Suppressor macrophage treated with lipopolysaccharide for 4 hours (primary cell): Measurements from ENCODE around the gene ATN1.
A peak's percentile ranks its signal among the peaks of the same experiment; 100 is the strongest.

Experiments used
- DNase-seq: peaks from one replicate; pipeline ENCODE4 v3.0.0-alpha.2; 2020

ATN1 gene

GRCh38 chr12:6928022-6928702 lies 403 bp downstream of the ATN1 start:
- DNase-seq = no peak

GRCh38 chr12:6928703-6929407 lies 1.1 kb downstream of the ATN1 start:
- no peak for DNase-seq

GRCh38 chr12:6929466-6930452 lies 2.0 kb downstream of the ATN1 start:
- DNase-seq = no peak

GRCh38 chr12:6932766-6933165 lies 5.0 kb downstream of the ATN1 start:
- DNase-seq = no peak

GRCh38 chr12:6934110-6934509 lies 6.4 kb downstream of the ATN1 start:
- DNase-seq = no peak

- DNase-seq = peak; percentile 60
Measured at GRCh38 chr12:6935371-6936193, 7.8 kb downstream of the ATN1 start.

- DNase-seq = no peak
Measured at GRCh38 chr12:6936194-6936635, 8.5 kb downstream of the ATN1 start.

- no peak for DNase-seq
Measured at GRCh38 chr12:6936636-6937480, 9.1 kb downstream of the ATN1 start.

GRCh38 chr12:6937481-6938352 lies 10.0 kb downstream of the ATN1 start:
- DNase-seq = peak; percentile 95

- DNase-seq = no peak
Measured at GRCh38 chr12:6938353-6939190, 10.8 kb downstream of the ATN1 start.

GRCh38 chr12:6939191-6939540 lies 11.4 kb downstream of the ATN1 start:
- DNase-seq = no peak

GRCh38 chr12:6941267-6941666 lies 13.5 kb downstream of the ATN1 start:
- no peak for DNase-seq

- DNase-seq = no peak
Measured at GRCh38 chr12:6941782-6942181, 14.0 kb downstream of the ATN1 start.

- DNase-seq = no peak
Measured at GRCh38 chr12:6942331-6942665, 14.5 kb downstream of the ATN1 start.

GRCh38 chr12:6943389-6943721 lies 15.6 kb downstream of the ATN1 start:
- DNase-seq = peak; percentile 88

- peak; percentile 94 for DNase-seq
Measured at GRCh38 chr12:6943722-6944380, 16.1 kb downstream of the ATN1 start, which contains the start of the genes C12orf57 and RNU7-1. Gene C12orf57 (plus strand): TSS chr12:6944022. CDS start chr12:6944122, 100 bp downstream. Gene RNU7-1 (plus strand): TSS chr12:6943816.

GRCh38 chr12:6944381-6945186 lies 16.8 kb downstream of the ATN1 start:
- DNase-seq = peak; percentile 93

GRCh38 chr12:6945613-6946012 lies 17.9 kb downstream of the ATN1 start:
- DNase-seq = no peak
